SK-N-SH (cell line): ENCODE results near the gene HS1BP3. TPM values are rescaled to one million over a fixed set of nuclear protein-coding genes. Genes with fewer than 3 reads are reported as not detected.

ENCODE experiments used
- CTCF ChIA-PET: fragments of 300-600, 350-600 bp; formaldehyde crosslinking; extraction: SDS; loops from one replicate; lab custom pipeline; 2021; lab: Yijun Ruan, JAX
- POLR2A ChIA-PET: fragments of 350-600 bp; sonication (Branson Sonifier 250); formaldehyde crosslinking; extraction: SDS; loops from one replicate; lab custom pipeline; 2020; ENCODE audit warnings: antibody characterized with exemption, inconsistent platforms; lab: Yijun Ruan, JAX
- DNase-seq: peaks from one replicate; pipeline ENCODE4 v3.0.0; 2012
- H2AFZ ChIP-seq: fragments of 200-600 bp; sonication (generic); 2 replicates; pipeline ENCODE4 v1.8.1; 2016; ENCODE audit warnings: antibody characterized with exemption, mild to moderate bottlenecking, low read depth
- H3F3A ChIP-seq: fragments of 200-600 bp; sonication (generic); replicated peaks from 2 replicates; pipeline ENCODE3; 2016; ENCODE audit warnings: antibody characterized with exemption, mild to moderate bottlenecking; ENCODE audit not compliant: insufficient read depth
- H3K27ac ChIP-seq, 2 experiments: fragments of 200-500 bp in 1 of 2; fragments of 200-600 bp in 1 of 2; sonication (Bioruptor generic) in 1 of 2; sonication (generic), shearing (Covaris generic) in 1 of 2; 2 replicates each; pipeline versions ENCODE4 v1.5.1 to v1.6.1; 2014 to 2016; ENCODE audit warnings: low read depth in 2 of 2, inconsistent platforms in 1 of 2, low read length in 1 of 2, mild to moderate bottlenecking in 1 of 2, mixed read lengths in 1 of 2
- H3K27me3 ChIP-seq: fragments of 200-600 bp; sonication (generic), shearing (Covaris generic); 2 replicates; pipeline ENCODE4 v1.6.1; 2016; ENCODE audit warnings: mixed run types; ENCODE audit not compliant: insufficient read depth
- H3K36me3 ChIP-seq, 2 experiments: fragments of 200-500 bp in 1 of 2; fragments of 200-600 bp in 1 of 2; sonication (Bioruptor generic) in 1 of 2; sonication (generic) in 1 of 2; replicated peaks in 1 of 2; 2 replicates each; pipeline versions ENCODE3 to v1.5.1; 2014 to 2016; ENCODE audit warnings: low read length in 1 of 2, mild to moderate bottlenecking in 1 of 2; ENCODE audit not compliant: insufficient read depth in 2 of 2, control insufficient read depth in 1 of 2
- H3K4me1 ChIP-seq, 2 experiments: fragments of 200-500 bp in 1 of 2; fragments of 200-600 bp in 1 of 2; sonication (Bioruptor generic) in 1 of 2; sonication (generic), shearing (Covaris generic) in 1 of 2; 2 replicates each; pipeline versions ENCODE4 v1.5.1 to v1.6.1; 2014 to 2016; ENCODE audit warnings: low read depth in 1 of 2, low read length in 1 of 2, mixed run types in 1 of 2; ENCODE audit not compliant: insufficient read depth in 2 of 2, control insufficient read depth in 1 of 2
- H3K4me2 ChIP-seq: fragments of 200-600 bp; sonication (generic), shearing (Covaris generic); 2 replicates; pipeline ENCODE4 v1.6.1; 2017; ENCODE audit warnings: mixed run types
- H3K4me3 ChIP-seq, 2 experiments: fragments of 200-500 bp in 1 of 2; fragments of 200-600 bp in 1 of 2; sonication (Bioruptor generic) in 1 of 2; sonication (generic), shearing (Covaris generic) in 1 of 2; 2 replicates each; pipeline versions ENCODE4 v1.5.1 to v1.8.1; 2014 to 2016; ENCODE audit warnings: low read depth in 2 of 2, inconsistent platforms in 1 of 2, low read length in 1 of 2, mild to moderate bottlenecking in 1 of 2, mixed read lengths in 1 of 2, moderate library complexity in 1 of 2
- H3K79me2 ChIP-seq: fragments of 200-600 bp; sonication (generic); 2 replicates; pipeline ENCODE4 v1.8.1; 2017; ENCODE audit warnings: mild to moderate bottlenecking; ENCODE audit not compliant: insufficient read depth
- H3K9ac ChIP-seq: fragments of 200-600 bp; sonication (generic); 2 replicates; pipeline ENCODE4 v1.6.1; 2017; ENCODE audit warnings: mixed run types
- H3K9me2 ChIP-seq: fragments of 200-600 bp; sonication (generic); 2 replicates; pipeline ENCODE4 v1.6.1; 2017; ENCODE audit warnings: mixed run types
- H3K9me3 ChIP-seq: fragments of 200-600 bp; sonication (generic); 2 replicates; pipeline ENCODE4 v1.6.1; 2017; ENCODE audit warnings: mixed run types, mild to moderate bottlenecking, moderate library complexity
- H4K20me1 ChIP-seq: fragments of 200-600 bp; sonication (generic); 2 replicates; pipeline ENCODE4 v1.6.1; 2017; ENCODE audit warnings: mild to moderate bottlenecking, mixed run types; ENCODE audit not compliant: insufficient read depth
- ELF1 ChIP-seq: IDR thresholded peaks from 2 replicates; pipeline ENCODE4 v1.4.0; 2012
- EP300 ChIP-seq, 2 experiments: IDR thresholded peaks; 2 replicates each; pipeline versions ENCODE4 v1.4.0 to v1.6.1; 2012; ENCODE audit warnings: borderline replicate concordance in 1 of 2, low read depth in 1 of 2, low read length in 1 of 2
- FOSL2 ChIP-seq: IDR thresholded peaks from 2 replicates; pipeline ENCODE4 v1.4.0; 2012; ENCODE audit warnings: low read depth, mild to moderate bottlenecking, moderate library complexity, borderline replicate concordance
- GABPA ChIP-seq: IDR thresholded peaks from 2 replicates; pipeline ENCODE4 v1.4.0; 2012; ENCODE audit warnings: low read depth, mild to moderate bottlenecking
- MAX ChIP-seq: IDR thresholded peaks from 2 replicates; pipeline ENCODE4 v1.4.0; 2012; ENCODE audit warnings: low read depth
- RXRA ChIP-seq: IDR thresholded peaks from 2 replicates; pipeline ENCODE4 v1.4.0; 2012; ENCODE audit warnings: low read depth, mild to moderate bottlenecking, borderline replicate concordance
- SIN3A ChIP-seq: IDR thresholded peaks from 2 replicates; pipeline ENCODE4 v1.6.1; 2012; ENCODE audit warnings: low read depth, mild to moderate bottlenecking, low read length, moderate library complexity, borderline replicate concordance
- TEAD4 ChIP-seq: IDR thresholded peaks from 2 replicates; pipeline ENCODE4 v1.4.0; 2012; ENCODE audit warnings: mild to moderate bottlenecking, borderline replicate concordance; ENCODE audit not compliant: insufficient read depth
- USF1 ChIP-seq: IDR thresholded peaks from 2 replicates; pipeline ENCODE4 v1.4.0; 2012; ENCODE audit warnings: low read depth, borderline replicate concordance
- YY1 ChIP-seq: IDR thresholded peaks from 2 replicates; pipeline ENCODE4 v1.4.0; 2012; ENCODE audit warnings: low read depth, mild to moderate bottlenecking
- ZBTB33 ChIP-seq: IDR thresholded peaks from 2 replicates; pipeline ENCODE4 v1.4.0; 2012; ENCODE audit warnings: low read depth, borderline replicate concordance
- WGBS: methylation state at CpG from one replicate; pipeline ENCODE4 v1.1.6; 2017; ENCODE audit warnings: low lambda C conversion rate; 5-methylcytosine and 5-hydroxymethylcytosine counted together
- polyA plus RNA-seq, 3 experiments: library from polyadenylated mRNA; depleted of rRNA; stranded (reverse); fragments of >200 nt; gene quantifications; 2 replicates each; pipeline ENCODE4 v1.2.3, GENCODE V29; 2012

Gene HS1BP3
- polyA plus RNA-seq, 1 of the 3 experiments (the other 2 are of a cell fraction): 20.1 TPM

GRCh38 chr2:20599001-20599600 lies 51.8 kb downstream of the HS1BP3 start (continued):
- TF ChIP-seq EP300 (IDR thresholded peaks at IDR 0.05; ENCODE audit: borderline replicate concordance in 1 of 2, low read depth in 1 of 2, low read length in 1 of 2) (peak in 1 of 2 experiments; percentile 63; a peak in 1 of 4 replicates), ELF1 (no peak), FOSL2 (no peak)

- Histone ChIP-seq H3K79me2 (no peaks in the 10 kb centered on the region), H3K27ac (no peak overlapping the region), H3K4me2 (no peak overlapping the region), H3K4me3 (no peak overlapping the region), H3F3A (no peaks in the 10 kb centered on the region), H4K20me1 (no peaks in the 10 kb centered on the region), H3K27me3 (no peaks in the 10 kb centered on the region), H3K9me2 (no peaks in the 10 kb centered on the region), H3K9ac (no peak overlapping the region), H3K36me3 (no peaks in the 10 kb centered on the region), H2AFZ (no peak overlapping the region), H3K4me1 (peaks cover 21% of the 10 kb centered on the region in 2 experiments; a peak in 3 of 4 replicates), H3K9me3 (no peaks in the 10 kb centered on the region)
- POLR2A ChIA-PET: interaction anchor here (5.4 kb wide), 1 partner anchor 151 kb away, joined by 47 read pairs; the partner anchor contains the start of gene RHOB
- no peak for DNase-seq
- CTCF ChIA-PET: interaction anchor here (0.5 to 13.0 kb wide), 4 partner anchors 14 to 150 kb away, joined by 3 to 107 read pairs (median 44); partner anchors contain the start of gene RHOB
- WGBS: 86% methylated on average over 6 of the region's 6 CpGs
- TF ChIP-seq USF1 (no peak), SIN3A (no peak), YY1 (no peak), RXRA (no peak), FOSL2 (no peak), TEAD4 (no peak), GABPA (no peak), MAX (no peak), ZBTB33 (no peak)
These were observed 53.1 kb downstream of the HS1BP3 start for GRCh38 chr2:20597860-20598183.
